Sciatic nerve (tissue), 2 donors: ENCODE data around the gene OR5AP2. TPM values are rescaled to one million over a fixed set of nuclear protein-coding genes. Genes with fewer than 3 reads are reported as not detected.
"Not testable (repeated sequence)": the region's sequence is repeated elsewhere in the genome, so short reads cannot be mapped to it uniquely, and the experiment has no call there.

Experiments used
- ATAC-seq: fragments of 200-7000 bp; cut with Tn5 transposase; one replicate; pipeline ENCODE4 v1.9.1; 2020; ENCODE audit warnings: mild to moderate bottlenecking, moderate library complexity
- DNase-seq: peaks from one replicate; pipeline ENCODE4 v3.0.0-alpha.2; 2020; ENCODE audit warnings: low spot score
- intact Hi-C: fragments of 100-400 bp; cut with DNase I; formaldehyde crosslinking; loops from one replicate; pipeline ENCODE4 v1.14.2; 2022
- total RNA-seq: library from RNA; stranded (reverse); fragmentation: NEBNext Ultra II Directional; extraction: Animal tissue kit (Norgen Biotek cat#: 25700); gene quantifications from one replicate; pipeline ENCODE4 v1.2.1, GENCODE V29; 2021
- donor health status: DM: no; HTN: no; CAD: no.
- donor health status: DM: no; HTN: no; CAD: no.

Gene OR5AP2
- total RNA-seq: not detected

GRCh38 chr11:56642339-56642738 lies at the start of gene OR5AP2:
OR5AP2 (minus strand) TSS chr11:56642439; CDS start chr11:56642439, 0 bp downstream.
- intact Hi-C loops: no loop called here
- no peak for DNase-seq
- no peak for ATAC-seq

GRCh38 chr11:56691179-56691578 lies 48.9 kb upstream of the OR5AP2 start:
- intact Hi-C loops, DNase-seq, ATAC-seq: not testable (repeated sequence)

- no peak for ATAC-seq
- intact Hi-C loops: no loop called here
- no peak for DNase-seq
These were observed 46.4 kb upstream of the OR5AP2 start for GRCh38 chr11:56688554-56689100.

GRCh38 chr11:56670984-56671383 lies 28.7 kb upstream of the OR5AP2 start:
- intact Hi-C loops: no loop called here
- no peak for DNase-seq
- ATAC-seq: no peak

GRCh38 chr11:56663386-56663785 lies 21.1 kb upstream of the OR5AP2 start, which contains the start of gene OR5AR1:
OR5AR1 (plus strand) TSS chr11:56663686; CDS start chr11:56663686, 0 bp downstream.
- DNase-seq (no peak), ATAC-seq (no peak)
- intact Hi-C loops: no loop called here

GRCh38 chr11:56659755-56660154 lies 17.5 kb upstream of the OR5AP2 start:
- intact Hi-C loops: no loop called here
- ATAC-seq: no peak
- DNase-seq: no peak

GRCh38 chr11:56637500-56637899 lies 4.7 kb downstream of the OR5AP2 start:
- DNase-seq: no peak
- intact Hi-C loops: no loop called here
- ATAC-seq: no peak

GRCh38 chr11:56636861-56637260 lies 5.4 kb downstream of the OR5AP2 start:
- DNase-seq (no peak), ATAC-seq (no peak)
- intact Hi-C loops: no loop called here

- DNase-seq (no peak), ATAC-seq (no peak)
- intact Hi-C loops: no loop called here
These were observed 9.9 kb downstream of the OR5AP2 start for GRCh38 chr11:56632329-56632728.

GRCh38 chr11:56625946-56626345 lies 16.3 kb downstream of the OR5AP2 start:
- ATAC-seq: no peak
- intact Hi-C loops: no loop called here
- DNase-seq: no peak

GRCh38 chr11:56624661-56625110 lies 17.6 kb downstream of the OR5AP2 start:
- DNase-seq: no peak
- ATAC-seq: no peak
- intact Hi-C loops: no loop called here

- DNase-seq (no peak), ATAC-seq (no peak)
- intact Hi-C loops: no loop called here
These were observed 31.1 kb downstream of the OR5AP2 start for GRCh38 chr11:56611174-56611573.

- ATAC-seq, DNase-seq, intact Hi-C loops: not testable (repeated sequence)
These were observed 50.0 kb downstream of the OR5AP2 start for GRCh38 chr11:56592088-56592717.

Other genes starting within 250 kb of the OR5AP2 start
- not detected for gene OR5AL1, start 229.7 kb downstream of the OR5AP2 start, total RNA-seq
- not detected for gene OR5M3, start 169.1 kb downstream of the OR5AP2 start, total RNA-seq
- gene OR5M8, start 151.1 kb downstream of the OR5AP2 start, total RNA-seq: not detected
- gene OR5M11, start 99.2 kb downstream of the OR5AP2 start, total RNA-seq: not detected
- gene OR5M10, start 64.7 kb downstream of the OR5AP2 start, total RNA-seq: not detected
- gene OR5M1, start 27.6 kb downstream of the OR5AP2 start, total RNA-seq: not detected
- not detected for gene OR5AR1, start 21.2 kb upstream of the OR5AP2 start, total RNA-seq
- not detected for gene OR9G1, start 56.7 kb upstream of the OR5AP2 start, total RNA-seq
- gene OR9G4, start 106.3 kb upstream of the OR5AP2 start, total RNA-seq: not detected